NOMO-1 treated with dmso at 0.1 percent for 144 hours (cell line): ENCODE measurements around the gene RNF208.

Source experiments
- DNase-seq: peaks from one replicate; lab custom pipeline; 2025; ENCODE audit not compliant: unreplicated experiment; lab: John Stamatoyannopoulos, UW

Gene RNF208

DNA sequence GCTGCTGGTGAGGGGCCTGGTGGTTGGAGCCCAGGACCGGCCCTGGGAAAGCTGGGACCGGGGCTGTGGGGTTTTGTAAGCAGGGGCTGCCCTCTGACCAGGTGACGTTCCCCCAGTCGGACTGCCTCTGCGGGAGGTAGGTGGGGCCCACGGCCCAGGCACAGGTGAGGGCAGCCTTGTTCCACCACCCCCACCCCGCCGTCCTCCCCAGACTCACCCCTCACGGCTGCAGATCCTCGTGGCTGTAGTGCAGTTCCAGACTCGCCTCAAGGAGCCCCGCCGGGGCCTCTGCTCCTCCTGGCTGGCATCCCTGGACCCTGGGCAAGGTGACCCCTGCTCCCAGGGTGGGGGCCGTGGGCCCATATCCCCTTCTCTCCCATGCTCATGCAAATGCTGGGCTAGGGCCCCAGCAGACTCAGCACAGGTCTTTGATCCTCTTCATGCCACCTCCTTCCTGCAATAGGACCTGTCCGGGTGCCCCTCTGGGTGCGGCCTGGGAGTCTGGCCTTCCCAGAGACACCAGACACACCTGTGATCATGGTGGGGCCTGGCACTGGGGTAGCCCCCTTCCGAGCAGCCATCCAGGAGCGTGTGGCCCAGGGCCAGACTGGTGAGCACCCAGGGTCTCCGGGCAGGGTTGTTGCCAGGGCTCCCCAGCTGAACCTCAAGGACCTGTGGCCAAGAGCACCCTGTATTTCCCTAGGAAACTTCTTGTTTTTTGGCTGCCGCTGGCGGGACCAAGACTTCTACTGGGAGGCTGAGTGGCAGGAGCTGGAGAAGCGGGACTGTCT lies 6.6 kb downstream of the RNF208 start:
- DNase-seq, result no peak

DNA sequence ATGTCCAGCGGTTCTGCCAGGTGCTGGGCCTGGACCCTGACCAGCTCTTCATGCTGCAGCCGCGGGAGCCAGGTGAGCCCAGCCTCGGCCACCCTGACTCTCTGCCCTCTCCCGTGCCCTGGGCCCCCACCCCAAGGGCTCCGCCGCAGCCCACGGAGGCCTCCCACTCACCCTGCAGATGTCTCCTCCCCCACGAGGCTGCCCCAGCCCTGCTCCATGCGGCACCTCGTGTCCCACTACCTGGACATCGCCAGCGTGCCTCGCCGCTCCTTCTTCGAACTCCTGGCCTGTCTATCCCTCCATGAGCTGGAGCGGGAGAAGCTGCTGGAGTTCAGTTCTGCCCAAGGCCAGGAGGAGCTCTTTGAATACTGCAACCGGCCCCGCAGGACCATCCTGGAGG lies 7.4 kb downstream of the RNF208 start:
- DNase-seq, result no peak

DNA sequence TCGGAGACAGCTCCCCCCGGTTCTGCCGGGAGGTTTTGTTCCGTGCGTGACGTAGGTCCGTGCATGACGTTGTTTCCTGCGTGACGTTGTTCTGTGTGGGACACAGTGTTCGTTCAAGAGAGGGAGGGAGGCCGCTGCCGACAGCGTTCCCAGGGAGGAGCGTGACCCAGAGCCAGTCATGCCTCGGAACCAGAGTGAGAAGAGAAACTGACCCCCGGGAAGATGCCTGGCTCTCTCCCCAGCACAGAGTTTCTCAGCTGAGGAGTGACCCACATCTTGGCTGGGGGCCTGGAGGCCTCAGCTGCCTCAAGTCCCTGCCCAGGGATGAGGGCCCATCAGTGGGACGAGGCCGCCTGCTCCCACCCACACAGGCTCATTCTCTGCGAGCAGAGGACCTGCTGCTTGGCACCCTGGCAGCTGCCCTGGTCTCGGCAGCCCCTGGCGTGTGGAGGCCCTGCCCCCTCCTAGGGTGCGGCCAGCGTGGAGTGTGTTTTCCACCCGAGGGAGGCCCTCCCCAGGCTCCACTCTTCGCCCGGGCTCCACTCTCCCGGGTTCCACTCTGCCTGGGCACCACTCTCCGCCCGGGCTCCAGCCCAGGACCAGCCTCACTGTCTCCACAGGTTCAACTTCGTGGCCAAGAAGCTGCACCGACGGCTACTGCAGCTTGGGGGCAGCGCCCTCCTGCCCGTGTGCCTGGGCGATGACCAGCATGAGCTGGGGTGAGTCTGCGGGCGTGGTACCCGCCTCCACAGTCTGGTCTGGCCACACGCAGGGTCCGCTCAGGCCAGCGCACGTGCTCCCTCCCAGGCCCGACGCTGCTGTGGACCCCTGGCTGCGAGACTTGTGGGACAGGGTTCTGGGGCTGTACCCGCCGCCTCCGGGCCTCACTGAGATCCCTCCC lies 8.6 kb downstream of the RNF208 start:
- DNase-seq, result no peak

DNA sequence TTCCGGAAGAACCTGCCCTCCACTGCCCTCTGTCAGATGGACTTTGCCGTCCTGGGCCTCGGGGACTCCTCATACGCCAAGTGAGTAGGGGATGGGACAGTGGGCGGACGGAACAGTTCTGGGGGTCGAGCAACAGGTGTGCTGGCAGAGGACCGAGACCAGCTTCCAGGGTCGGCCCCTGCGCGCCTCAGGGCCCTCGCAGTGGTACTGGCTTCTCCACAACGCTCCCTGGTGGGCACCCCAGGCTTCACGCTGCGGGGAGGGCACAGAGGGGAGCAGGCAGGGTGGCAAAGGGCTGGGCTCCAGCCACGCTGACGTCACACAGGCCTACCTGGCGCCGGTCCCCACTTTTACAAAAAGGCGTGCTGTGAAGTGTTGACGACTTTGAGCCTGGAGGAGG lies 9.5 kb downstream of the RNF208 start:
- DNase-seq, result no peak

DNA sequence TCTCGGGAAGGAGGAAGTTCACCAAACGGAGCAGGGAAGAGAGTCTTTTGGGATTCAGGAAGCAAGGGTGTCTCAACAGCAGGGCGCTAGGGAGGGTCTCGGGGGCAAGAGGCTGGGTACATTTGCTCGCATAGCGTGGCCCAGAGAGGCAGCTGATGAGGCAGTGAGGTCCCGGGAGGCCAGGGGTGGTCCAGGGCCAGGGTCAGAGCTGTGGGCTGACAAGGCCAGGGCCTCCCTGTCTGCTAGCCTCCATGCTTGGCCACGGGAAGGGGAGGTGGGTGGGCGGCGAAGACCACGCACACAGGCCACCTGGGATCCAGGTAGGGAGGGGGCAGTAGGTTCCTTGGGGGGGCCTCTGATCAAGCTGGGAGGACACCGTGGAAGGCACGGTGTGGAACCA lies 10.5 kb downstream of the RNF208 start:
- DNase-seq, result no peak

DNA sequence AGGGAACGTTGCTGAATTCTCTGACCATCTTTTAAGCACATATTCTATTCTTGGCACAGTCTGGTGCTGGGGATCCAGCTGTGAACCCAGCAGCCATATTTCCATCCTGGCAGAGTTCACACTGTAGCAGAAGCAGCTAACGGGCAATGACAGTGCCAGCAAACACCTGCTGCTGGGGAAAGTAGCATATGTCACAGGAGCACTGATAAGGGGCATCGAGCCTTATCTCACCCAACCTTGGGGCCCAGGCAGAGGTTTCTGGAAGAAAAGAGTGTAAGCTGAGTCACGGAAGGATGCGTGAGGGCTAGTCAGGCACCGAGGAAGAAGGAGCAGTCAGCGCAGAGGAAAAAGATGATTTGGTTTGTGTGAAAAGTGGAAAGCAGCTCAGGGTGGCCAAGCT lies 15.4 kb downstream of the RNF208 start:
- DNase-seq, result no peak

DNA sequence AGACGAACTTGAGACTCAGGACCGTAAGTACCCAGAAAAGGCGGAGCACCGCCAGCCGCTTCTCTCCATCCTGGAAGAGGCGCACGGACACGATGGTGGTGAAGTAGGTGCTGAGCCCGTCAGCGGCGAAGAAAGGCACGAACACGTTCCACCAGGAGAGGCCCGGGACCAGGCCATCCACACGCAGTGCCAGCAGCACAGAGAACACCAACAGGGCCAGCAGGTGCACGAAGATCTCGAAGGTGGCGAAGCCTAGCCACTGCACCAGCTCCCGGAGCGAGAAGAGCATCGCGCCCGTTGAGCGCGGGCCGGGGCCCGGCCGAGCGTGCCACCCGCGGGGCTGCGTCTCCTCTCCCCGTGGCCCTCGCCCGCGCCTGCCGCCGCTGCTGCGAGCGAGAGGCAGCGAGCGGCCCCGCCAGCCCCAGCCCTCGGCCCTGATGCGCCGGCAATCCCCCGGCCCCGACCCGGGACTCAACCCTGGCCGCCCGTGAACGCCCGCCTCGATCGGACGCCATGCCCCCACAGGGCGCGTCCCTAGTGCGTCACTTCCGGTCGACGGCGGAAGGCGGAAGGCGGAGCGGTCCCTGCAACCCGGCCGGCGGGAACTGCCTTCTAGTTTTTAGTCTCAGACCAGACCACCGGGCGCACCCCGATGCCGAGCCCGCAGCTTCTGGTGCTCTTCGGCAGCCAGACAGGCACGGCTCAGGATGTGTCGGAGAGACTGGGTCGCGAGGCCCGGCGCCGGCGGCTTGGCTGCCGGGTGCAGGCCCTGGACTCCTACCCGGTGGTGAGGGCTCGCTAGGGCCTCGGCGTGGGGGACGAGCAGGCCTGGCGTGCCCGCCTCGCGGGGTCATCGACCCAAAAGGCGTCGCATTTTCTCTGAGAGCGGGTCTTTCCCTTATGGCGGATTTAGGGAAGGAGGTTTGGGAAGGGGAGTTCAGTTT lies 16.6 kb downstream of the RNF208 start, which contains the start of the genes NDOR1 and TMEM203:
TSS of gene NDOR1 (plus strand) at position 575 of the 944 bp plus-strand sequence. CDS start at position 653, 78 bp downstream.
TSS of gene TMEM203 (minus strand) at position 523 of the 944 bp plus-strand sequence. CDS start at position 289, 234 bp downstream.
- peak; percentile 88 for DNase-seq

DNA sequence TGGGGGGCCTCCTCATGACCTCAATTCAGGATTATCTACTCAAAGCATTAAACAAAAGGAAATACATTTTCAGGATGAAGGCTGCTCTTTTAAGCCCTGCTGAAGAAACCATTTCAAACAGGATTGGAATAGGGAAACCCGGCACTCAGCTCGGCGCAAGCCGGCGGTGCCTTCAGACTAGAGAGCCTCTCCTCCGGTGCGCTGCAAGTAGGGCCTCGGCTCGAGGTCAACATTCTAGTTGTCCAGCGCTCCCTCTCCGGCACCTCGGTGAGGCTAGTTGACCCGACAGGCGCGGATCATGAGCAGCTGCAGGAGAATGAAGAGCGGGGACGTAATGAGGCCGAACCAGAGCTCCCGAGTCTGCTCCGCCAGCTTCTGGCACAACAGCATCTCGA lies 17.3 kb downstream of the RNF208 start:
- DNase-seq, result no peak

DNA sequence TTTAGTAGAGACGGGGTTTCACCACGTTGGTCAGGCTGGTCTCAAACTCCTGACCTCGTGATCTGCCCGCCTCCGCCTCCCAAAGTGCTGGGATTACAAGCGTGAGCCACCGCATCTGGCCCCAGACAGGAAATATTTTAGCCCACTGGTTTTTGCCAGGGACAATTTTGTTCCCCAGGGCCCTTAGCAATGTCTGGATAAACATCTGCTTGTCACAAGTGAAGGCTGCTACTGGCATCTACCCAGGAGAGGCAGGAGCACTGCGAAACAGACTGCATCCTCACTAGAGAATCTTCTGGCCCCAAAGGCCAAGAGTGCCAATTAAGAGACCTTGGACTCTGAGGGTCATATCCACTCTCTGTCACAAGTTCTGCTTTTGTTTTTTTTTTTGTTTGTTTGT lies 19.1 kb downstream of the RNF208 start:
- no peak for DNase-seq

DNA sequence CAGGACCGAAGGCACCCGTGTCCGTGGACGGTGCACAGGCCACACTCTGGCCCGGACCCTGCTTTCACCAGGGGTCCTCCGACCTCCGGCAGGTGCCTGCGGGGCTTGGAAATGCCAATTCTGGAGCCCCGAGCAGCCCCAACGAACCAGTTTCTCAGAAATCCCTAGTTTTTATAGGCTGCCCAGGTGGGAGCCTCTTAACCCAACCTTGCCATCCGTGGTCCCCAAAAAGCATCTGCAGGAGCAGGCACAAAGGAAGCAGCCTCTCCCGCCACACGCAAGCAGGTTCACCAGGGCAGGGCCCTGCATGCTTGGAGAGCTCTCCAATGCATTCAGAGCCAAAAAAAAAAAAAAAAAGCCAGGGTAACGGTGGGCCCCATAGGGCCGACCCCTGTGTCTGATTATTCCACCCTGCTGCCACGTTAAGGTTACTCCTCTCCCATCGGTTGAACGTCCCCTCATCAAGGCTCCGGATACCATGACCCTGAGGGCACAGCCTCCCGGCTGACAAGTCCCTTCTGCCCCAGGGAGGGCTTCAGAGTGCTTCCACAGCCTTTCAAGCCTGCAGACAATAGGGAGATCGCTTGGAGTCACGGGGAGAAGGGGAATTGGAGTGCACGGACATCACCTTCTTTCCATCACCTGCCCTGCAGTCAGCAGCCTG lies 20.7 kb downstream of the RNF208 start:
- DNase-seq, result no peak

DNA sequence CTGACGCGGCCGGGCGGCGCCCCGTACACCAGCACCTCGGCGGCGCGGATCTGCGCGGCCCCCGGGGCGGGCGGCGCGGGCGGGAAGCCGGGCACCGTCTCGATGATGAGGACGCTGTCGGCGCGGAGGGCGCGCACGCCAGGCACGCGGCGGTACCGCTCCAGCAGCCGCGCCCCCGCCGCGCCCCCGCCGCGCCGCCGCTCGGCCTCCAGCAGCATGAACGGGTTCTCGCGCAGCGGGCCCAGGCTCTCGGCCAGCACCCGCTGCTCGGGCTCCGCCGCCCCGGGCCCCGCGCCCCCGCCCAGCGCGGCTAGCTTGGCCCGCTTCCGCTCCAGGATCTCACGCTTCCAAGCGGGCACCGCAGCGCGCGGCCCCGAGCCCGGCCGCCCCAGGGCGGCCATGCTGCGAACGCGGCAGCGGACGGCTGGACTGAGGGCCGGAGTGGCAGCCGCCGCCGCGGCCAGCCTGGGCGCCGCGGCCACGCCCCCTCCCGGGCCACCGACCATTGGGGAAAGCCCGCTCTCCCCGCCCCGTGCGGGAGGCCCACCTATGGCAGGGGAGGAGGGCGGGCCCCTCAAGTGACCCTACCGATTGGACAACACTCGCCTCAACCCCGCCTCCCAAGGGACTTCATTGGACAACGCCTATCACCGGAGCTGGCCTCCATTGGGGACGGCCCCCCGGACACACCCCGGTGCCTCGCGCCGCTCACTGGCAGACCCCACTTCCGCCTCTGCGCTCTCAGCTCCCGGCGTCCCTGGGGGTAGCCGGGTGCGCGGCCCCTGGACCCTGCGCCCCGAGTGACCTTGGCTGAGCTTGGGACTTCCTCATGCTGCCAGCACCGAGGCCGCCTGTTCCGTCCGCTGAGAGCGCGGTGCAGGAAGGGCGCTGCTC lies 21.5 kb downstream of the RNF208 start, which contains the start of gene TPRN:
TSS of gene TPRN (minus strand) at position 431 of the 894 bp plus-strand sequence. CDS start at position 401, 30 bp downstream.
- peak; percentile 100 for DNase-seq

DNA sequence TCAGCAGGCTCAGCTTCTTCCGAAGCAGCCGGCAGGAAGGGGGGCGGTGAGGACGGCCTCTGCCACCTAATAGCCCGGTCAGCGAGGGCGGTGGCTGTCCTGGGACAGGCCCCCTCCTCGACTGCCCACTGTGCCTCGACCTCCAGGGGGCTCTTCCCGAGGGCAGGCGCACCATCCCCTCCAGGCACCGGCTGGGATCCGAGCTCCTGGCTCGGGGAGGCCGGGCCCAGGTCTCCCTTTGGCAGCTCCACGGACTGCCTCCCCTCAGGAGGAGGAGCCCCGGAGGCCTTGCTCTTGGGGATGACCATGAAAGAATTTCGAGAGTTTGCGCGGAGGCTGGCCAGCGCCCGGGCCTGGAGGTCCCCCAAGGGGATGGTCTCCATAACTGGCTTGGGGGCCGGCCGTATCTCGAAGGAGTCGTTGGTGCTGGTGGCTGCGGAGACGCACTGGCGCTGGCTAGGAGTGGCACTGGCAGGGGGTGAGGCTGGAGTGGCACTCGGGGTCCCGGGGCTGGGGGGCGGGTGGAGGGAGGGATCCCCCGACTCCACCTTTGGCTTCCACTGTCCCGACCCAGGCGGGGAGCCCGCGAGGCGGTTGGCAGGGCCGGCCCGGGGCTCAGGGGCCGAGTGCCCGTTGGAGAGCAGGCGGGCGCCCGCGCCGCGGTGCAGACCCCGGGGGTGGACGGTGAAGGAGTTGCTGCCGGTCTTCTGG lies 22.5 kb downstream of the RNF208 start:
- no peak for DNase-seq

DNA sequence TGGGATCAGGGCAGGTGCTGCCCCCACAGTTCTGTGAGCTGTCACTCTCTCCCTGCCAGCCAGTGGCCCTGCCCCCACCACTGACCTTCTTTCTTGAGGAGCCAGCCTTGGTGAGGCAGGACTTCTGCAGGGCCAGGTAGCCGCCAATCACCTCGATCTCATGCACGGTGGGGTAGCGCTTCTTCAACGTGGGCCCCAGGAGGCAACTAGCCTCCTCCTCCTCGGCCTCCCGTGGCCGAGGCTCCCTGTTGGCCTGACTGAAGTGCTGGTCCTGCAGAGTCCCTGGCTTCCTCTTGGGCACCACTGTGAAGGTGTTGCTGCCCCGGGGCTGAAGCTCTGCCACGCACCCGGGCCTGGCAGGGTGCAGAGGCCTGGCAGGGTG lies 23.1 kb downstream of the RNF208 start:
- no peak for DNase-seq

DNA sequence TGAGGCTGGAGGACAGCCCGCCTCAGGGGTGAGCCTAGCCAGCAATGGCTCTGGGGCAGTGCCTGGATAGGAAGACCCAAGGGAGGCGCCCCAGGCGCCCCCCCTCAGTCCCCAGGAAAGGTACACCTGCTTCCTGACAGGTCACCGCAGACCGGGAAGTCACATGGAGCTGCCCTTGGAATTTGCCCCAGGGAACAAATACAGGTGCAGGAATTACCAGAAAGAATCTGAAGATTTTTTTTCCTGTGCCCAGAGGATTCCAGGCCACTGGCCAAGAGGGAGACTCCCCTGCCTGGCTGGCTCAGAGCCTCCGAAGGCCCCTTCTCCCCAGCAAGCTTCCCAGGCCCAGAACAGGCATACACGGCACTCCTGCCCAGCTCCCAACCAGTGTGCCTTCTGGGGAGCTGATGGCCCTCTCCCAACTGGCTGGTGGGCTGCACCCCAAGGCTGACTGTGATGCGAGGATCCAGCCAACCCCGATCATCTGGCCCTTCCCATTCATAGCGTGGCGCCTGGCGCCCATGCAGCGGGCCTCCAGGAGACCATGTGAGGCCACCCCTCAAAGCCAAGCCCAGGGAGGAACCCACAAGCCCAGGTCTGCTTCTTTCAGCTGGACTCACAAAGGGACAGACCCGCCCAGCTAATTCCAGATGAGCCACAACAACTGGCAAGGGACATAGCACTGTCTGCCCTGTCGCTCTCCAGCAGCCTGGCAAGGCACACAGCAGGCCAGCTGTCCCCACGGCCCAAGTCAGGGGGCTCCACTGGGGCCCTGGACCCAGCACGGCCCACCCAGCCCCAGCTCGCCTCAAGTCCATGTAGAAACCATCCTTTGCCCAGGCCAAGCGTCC lies 23.8 kb downstream of the RNF208 start:
- no peak for DNase-seq

DNA sequence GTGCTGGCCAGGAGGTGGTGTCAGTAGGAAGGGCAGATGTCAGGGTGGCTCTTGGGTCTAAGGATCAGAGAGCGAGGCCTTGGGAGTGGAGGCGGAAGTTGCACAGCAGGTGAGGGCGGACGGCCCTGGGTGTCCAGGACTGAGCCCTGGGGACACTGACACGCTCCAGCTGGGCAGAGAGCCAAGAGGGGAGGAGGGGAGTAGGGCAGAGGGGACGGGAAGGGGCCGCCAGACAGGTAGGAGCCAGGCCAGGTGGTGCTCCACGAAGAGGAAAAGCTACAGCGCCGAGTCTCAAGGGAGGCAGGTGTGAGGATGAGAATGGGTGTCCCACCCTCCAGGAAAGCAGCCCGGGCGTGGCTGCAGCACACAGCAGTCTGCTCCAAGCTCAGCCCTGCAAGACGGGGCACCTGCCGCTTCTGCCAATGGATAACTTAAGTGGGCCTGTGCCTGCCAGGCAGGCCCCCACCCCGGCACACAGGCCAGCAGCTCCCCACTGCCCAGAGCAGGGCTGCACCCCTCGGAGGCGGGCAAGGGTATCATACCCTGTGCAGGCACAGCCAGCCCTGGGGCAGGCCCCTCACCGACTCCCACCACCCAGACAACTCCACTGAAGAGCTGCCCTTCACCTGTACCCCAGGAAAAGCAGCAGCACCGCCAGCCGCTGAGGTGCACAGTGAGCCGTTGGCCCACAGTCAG lies 26.4 kb downstream of the RNF208 start:
- DNase-seq, result no peak

DNA sequence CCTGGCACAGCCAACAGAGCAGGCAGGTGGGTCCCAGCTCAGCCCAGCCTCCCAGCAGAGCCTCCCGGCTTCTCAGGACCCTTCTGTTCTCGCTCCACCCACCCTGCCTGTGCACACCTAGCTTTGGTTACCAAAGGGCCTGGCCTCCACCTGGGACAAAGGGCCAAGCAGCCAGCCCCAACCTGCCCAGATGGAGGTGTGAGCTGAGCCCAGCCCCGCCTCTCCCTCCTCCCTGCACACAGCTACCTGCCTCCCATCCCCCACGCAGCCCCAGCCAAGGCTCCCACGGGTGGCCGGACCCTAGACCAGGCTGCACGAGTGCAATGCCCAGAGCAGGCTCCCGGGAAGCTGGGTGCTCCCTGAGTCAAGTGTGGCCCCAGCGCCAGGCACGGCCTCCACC lies 27.1 kb downstream of the RNF208 start:
- no peak for DNase-seq

DNA sequence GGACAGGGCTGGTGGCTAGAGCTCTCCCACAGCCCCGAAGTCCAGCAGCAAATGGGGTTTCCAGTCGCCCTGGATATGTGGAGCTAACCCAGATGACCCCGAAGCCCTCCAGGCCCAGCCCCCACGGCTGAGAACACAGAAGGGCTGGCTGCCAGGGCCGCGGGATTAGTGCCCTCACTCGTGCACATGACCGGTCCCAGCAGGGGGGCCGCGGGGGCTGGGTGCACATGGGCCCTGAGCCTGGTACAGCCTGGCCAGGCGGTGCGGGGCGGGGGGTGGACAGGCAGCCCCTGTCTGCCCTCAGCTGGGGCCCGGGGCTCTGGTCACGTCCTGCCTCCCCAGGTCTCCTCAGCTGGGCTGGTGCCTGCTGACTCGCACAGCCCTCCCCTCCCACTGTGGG lies 27.7 kb downstream of the RNF208 start:
- DNase-seq, result no peak
